IgD-negative memory B cell (primary cell): Measurements from ENCODE around the gene RBFA. TPM values are rescaled to one million over a fixed set of nuclear protein-coding genes. Genes with fewer than 3 reads are reported as not detected.
A peak's percentile ranks its signal among the peaks of the same experiment; 100 is the strongest.
"Not testable (repeated sequence)": the region's sequence is repeated elsewhere in the genome, so short reads cannot be mapped to it uniquely, and the experiment has no call there.

ENCODE experiments used
- H3K27ac Mint-ChIP-seq, 3 donors: one replicate each; pipeline ENCODE4 v1.8.0; 2020 to 2022; ENCODE audit warnings: mild to moderate bottlenecking in 3 of 3, mixed read lengths in 3 of 3, moderate library complexity in 1 of 3
- H3K27me3 Mint-ChIP-seq: one replicate; pipeline ENCODE4 v1.8.0; 2021; ENCODE audit warnings: mixed read lengths
- H3K36me3 Mint-ChIP-seq: one replicate; pipeline ENCODE4 v1.8.0; 2020; ENCODE audit warnings: mild to moderate bottlenecking, mixed read lengths
- H3K4me1 Mint-ChIP-seq, 3 donors: one replicate each; pipeline ENCODE4 v1.8.0; 2020 to 2022; ENCODE audit warnings: mixed read lengths in 3 of 3, mild to moderate bottlenecking in 1 of 3
- H3K4me3 Mint-ChIP-seq, 4 donors: one replicate each; pipeline ENCODE4 v1.8.0; 2020 to 2022; ENCODE audit warnings: mild to moderate bottlenecking in 4 of 4, mixed read lengths in 4 of 4, moderate library complexity in 3 of 4
- H3K9me3 Mint-ChIP-seq, 3 donors: one replicate each; pipeline ENCODE4 v1.8.0; 2020 to 2021; ENCODE audit warnings: mixed read lengths in 3 of 3, mild to moderate bottlenecking in 1 of 3
- polyA plus RNA-seq: library from polyadenylated mRNA; unstranded; fragments of 300-500 nt; fragmentation: Illumina TruSeq; gene quantifications from one replicate; pipeline ENCODE4 v1.2.3, GENCODE V29; 2021

RBFA gene, protein sequence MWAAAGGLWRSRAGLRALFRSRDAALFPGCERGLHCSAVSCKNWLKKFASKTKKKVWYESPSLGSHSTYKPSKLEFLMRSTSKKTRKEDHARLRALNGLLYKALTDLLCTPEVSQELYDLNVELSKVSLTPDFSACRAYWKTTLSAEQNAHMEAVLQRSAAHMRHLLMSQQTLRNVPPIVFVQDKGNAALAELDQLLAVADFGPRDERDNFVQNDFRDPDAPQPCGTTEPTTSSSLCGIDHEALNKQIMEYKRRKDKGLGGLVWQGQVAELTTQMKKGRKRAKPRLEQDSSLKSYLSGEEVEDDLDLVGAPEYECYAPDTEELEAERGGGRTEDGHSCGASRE
- 17.5 TPM for polyA plus RNA-seq

DNA sequence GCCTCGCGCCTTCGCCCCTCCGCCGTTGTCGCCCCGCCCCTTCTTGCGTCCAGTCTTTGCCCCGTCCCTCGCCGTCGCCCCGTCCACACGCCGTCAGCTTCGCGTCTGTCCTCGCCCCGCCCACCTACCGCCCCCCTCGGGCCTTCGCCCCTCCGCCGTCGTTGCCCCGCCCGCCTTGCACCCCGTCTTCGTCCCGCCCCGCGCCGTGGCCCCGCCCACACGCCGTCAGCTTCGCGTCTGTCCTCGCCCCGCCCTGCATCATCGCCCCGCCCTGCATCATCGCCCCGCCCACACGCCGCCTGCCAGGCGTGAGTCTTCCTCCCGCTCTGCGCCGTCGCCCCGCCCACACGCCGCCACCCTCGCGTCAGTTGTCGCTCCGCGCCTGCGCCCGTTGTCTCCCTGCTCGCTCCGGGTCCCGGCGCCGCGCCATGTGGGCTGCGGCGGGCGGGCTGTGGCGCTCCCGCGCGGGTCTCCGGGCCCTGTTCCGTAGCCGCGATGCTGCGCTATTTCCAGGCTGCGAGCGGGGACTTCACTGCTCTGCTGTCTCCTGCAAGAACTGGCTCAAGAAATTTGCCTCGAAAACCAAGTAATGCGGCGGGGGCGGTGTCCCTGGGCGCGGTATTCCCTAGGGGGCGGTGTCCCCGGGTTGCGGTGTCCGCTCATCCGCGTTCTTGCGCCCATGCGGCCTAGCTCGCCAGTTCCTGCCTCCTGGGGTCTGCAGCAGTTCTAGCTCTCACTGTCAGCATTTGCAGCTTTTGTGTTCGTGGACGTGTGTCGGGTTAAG, at the start of gene RBFA:
RBFA (plus strand) TSS at position 367 of the 784 bp plus-strand sequence; CDS start at position 429, 62 bp downstream.
- H3K27me3 Mint-ChIP-seq = no peaks in the 10 kb centered on the region
- peak within 1 kb of the TSS; percentile 93 to 99 (median 93) for H3K27ac Mint-ChIP-seq
- H3K4me3 Mint-ChIP-seq = peak within 1 kb of the TSS; percentile 87 to 97 (median 94)
- H3K36me3 Mint-ChIP-seq = peaks cover 6% of the 10 kb centered on the region
- H3K4me1 Mint-ChIP-seq = peaks cover 10 to 23% (median 21%) of the 10 kb centered on the region in 3 donors
- H3K9me3 Mint-ChIP-seq = peaks cover 0 to 11% (median 5%) of the 10 kb centered on the region in 3 donors

DNA sequence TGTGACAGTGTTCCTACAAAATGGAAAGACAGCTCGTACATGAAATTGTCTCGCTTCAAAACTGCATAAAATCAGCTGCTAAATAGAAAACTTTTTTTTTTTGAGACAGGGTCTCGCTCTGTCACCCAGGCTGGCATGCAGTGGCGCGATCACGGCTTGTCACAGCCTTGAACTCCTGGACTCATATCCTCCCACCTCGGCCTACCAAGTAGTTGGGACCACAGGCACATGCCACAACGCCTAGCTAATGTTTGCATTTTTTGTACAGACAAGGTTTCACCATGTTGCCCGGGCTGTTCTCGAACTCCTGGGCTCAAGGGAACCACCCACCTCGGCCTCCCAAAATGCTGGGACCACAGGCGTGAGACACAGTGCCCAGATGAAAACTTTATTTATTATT, 49.1 kb upstream of the RBFA start:
- peak overlapping the region in 2 of 4 donors; percentile 13 to 71 for H3K4me3 Mint-ChIP-seq

DNA sequence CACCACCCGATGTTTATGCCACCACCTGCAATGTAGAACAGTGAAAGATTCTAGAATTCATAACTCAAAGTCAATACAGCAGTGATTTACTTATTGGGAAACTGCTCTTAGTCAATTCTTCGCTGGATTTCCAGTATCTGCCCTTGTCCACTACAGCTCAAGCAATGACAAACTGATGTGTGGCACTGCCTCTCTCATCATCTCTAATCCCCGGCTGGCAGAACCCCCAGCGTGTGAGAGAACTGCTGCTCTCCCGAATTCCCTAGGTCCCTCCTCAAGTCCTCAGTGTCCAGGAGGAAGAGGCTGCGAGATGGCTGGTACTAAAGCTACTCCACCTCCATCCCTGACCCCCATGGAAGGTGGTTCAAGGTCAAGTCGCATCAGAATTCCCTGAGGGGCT, 47.5 kb upstream of the RBFA start:
- Mint-ChIP-seq H3K36me3 (no peaks in the 10 kb centered on the region), H3K9me3 (no peaks in the 10 kb centered on the region), H3K4me3 (peak overlapping the region; percentile 81 to 95 (median 89)), H3K4me1 (peaks cover 33 to 49% (median 33%) of the 10 kb centered on the region in 3 donors), H3K27ac (peak overlapping the region; percentile 86 to 94 (median 94)), H3K27me3 (no peaks in the 10 kb centered on the region)

More for the DNA sequence above, 49.1 kb upstream of the RBFA start:
- Mint-ChIP-seq H3K4me1 (peaks cover 38 to 52% (median 38%) of the 10 kb centered on the region in 3 donors), H3K9me3 (no peaks in the 10 kb centered on the region), H3K27me3 (no peaks in the 10 kb centered on the region), H3K36me3 (no peaks in the 10 kb centered on the region), H3K27ac (peak overlapping the region in 1 of 3 donors; percentile 38)

DNA sequence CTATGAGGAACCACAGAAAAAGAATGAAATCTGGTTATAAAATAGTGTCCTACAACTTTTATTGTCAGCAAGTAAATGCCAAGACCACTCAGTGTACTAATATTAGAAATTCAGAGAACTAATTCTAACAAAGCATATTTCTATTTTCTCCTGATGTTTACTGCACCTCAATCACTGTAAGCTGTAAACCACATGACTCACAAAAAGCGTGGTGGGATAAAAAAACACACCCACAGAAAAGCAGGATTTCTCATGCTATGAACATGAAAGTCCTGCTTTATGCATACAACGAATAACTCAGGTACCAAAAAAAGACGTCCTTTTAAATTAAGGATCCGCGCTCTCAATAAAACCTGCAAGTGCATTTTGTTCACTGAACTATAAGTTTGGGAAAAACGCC, 46.7 kb upstream of the RBFA start:
- Mint-ChIP-seq H3K4me1 (peaks cover 26 to 44% (median 28%) of the 10 kb centered on the region in 3 donors), H3K9me3 (no peaks in the 10 kb centered on the region), H3K27ac (peak overlapping the region; percentile 67 to 94 (median 94)), H3K4me3 (peak overlapping the region; percentile 81 to 95 (median 89)), H3K27me3 (no peaks in the 10 kb centered on the region), H3K36me3 (no peaks in the 10 kb centered on the region)

DNA sequence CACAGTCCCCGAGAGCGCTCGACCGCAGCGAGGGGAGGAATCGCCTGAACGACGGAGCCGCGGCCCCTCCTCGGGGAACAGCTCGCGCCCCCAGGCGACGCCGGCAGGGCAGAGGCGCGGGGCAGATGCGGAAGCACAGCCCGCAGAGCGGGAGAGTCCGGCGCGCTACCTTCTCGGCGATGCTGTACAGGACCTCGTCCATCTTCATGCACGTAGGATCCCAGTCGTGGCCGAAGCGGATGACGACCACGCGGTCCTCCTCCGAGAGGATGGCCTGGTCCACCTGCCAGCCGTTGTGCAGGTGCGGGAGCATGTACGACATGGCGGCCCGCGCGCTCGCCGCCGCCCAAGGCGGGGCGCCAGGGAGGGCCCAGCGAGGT, 46.2 kb upstream of the RBFA start:
- H3K27ac Mint-ChIP-seq = peak overlapping the region; percentile 67 to 94 (median 94)
- no peaks in the 10 kb centered on the region for H3K9me3 Mint-ChIP-seq
- no peaks in the 10 kb centered on the region for H3K36me3 Mint-ChIP-seq
- peaks cover 25 to 44% (median 28%) of the 10 kb centered on the region in 3 donors for H3K4me1 Mint-ChIP-seq
- peak overlapping the region; percentile 81 to 95 (median 89) for H3K4me3 Mint-ChIP-seq
- H3K27me3 Mint-ChIP-seq = no peaks in the 10 kb centered on the region

DNA sequence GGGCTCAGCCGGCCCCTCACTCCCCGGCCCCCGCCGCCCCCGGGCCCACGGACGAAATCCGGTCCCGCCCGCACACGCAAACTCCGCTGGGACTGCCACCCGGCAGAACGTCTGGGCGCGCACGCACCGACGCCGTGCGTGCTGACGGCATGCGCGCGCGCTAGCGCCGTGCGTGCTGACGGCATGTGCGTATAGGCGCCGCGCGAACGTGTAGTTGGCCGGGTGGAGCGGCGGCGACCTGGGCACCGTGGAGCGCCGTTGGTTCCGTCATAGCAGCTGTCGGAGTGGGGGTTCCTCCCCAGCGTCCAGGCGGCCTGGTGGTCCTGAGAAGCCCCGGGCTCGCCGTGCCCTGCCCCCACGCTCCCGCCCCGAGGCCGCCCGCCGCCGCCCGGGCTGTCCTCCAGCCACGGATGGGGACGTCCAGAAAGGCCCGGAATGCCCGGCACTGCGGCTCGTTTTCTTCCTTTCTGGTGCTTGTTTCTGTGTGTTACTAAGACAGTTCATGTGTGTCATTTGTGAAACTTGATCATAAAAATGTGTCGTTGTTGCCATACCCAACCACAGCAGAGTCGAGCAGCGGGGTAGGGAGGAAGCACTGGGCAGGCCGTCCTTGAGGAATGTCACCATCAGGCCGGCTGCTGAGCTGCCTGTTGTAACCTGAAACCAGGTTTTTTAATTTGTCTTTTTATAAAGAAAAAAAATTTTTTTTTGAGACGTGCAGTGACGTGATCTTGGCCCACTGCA, 45.6 kb upstream of the RBFA start, which contains the start of gene TXNL4A:
TXNL4A (minus strand) TSS at position 113 of the 744 bp plus-strand sequence. CDS start 171 bp downstream, outside the sequence.
- H3K4me1 Mint-ChIP-seq = peaks cover 25 to 38% (median 25%) of the 10 kb centered on the region in 3 donors
- no peaks in the 10 kb centered on the region for H3K27me3 Mint-ChIP-seq
- H3K9me3 Mint-ChIP-seq = no peaks in the 10 kb centered on the region
- peaks cover 1% of the 10 kb centered on the region for H3K36me3 Mint-ChIP-seq
- H3K27ac Mint-ChIP-seq = peak within 1 kb of the TSS; percentile 93 to 94 (median 94)
- peak within 1 kb of the TSS; percentile 81 to 95 (median 92) for H3K4me3 Mint-ChIP-seq

DNA sequence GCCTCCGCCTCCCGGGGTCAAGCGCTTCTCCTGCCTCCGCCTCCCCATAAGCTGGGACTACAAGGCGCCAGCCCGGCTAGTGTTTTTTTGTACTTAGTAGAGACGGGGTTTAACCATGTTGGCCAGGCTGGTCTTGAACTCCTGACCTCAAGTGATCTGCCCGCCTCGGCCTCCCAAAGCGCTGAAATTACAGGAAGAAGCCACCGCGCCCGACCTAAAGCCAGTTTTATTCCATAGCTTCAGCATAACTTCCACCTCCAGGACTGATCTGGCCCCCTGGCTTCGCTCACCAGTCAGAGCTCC, 45.1 kb upstream of the RBFA start:
- Mint-ChIP-seq H3K36me3 (peaks cover 1% of the 10 kb centered on the region), H3K4me3 (peak overlapping the region; percentile 81 to 95 (median 92)), H3K27me3 (no peaks in the 10 kb centered on the region), H3K9me3 (no peaks in the 10 kb centered on the region), H3K4me1 (peaks cover 20 to 33% (median 23%) of the 10 kb centered on the region in 3 donors), H3K27ac (peak overlapping the region; percentile 93 to 94 (median 94))

DNA sequence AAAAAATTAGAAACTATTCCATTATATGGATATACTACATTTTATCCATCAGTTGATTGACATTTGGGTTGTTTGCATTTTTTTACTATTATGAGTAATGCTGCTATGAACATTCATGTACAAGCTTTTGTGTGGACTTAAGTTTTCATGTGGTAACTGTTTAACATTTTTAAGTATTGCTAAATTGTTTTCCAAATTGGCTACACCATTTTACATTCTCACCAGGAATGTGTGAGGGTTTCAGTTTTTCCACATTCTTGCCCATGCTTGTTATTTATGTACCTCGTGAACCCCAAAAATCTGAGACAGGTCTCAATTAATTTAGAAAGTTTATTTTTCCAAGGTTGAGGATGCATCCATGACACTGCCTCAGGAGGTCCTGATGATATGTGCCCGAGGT, 42.7 kb upstream of the RBFA start:
- peaks cover 0 to 4% (median 0%) of the 10 kb centered on the region in 3 donors for H3K9me3 Mint-ChIP-seq
- H3K4me3 Mint-ChIP-seq = peak overlapping the region in 1 of 4 donors; percentile 78
- peaks cover 1% of the 10 kb centered on the region for H3K36me3 Mint-ChIP-seq
- H3K27ac Mint-ChIP-seq = no peak overlapping the region
- peaks cover 2% of the 10 kb centered on the region for H3K27me3 Mint-ChIP-seq
- H3K4me1 Mint-ChIP-seq = peaks cover 13 to 24% (median 13%) of the 10 kb centered on the region in 3 donors

DNA sequence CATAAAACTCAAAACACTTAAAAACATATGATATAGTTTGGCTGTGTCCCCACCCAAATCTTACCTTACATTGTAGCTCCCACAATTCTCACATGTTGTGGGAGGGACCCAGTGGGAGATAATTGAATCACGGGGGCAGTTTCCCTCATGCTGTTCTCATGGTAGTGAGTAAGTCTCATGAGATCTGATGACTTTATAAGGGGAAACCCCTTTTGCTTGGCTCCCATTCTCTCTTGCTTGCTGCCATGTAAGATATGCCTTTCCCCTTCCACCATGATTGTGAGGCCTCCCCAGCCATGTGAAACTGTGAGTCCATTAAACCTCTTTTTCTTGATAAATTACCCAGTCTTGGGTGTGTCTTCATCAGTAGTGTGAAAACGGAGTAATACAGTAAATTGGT, 34.5 kb upstream of the RBFA start:
- not testable (repeated sequence) for H3K4me3 Mint-ChIP-seq, H3K4me1 Mint-ChIP-seq, H3K36me3 Mint-ChIP-seq, H3K27me3 Mint-ChIP-seq
- Mint-ChIP-seq H3K9me3 (peaks cover 6 to 13% (median 13%) of the 10 kb centered on the region in 3 donors), H3K27ac (peak overlapping the region in 1 of 3 donors; percentile 78)

DNA sequence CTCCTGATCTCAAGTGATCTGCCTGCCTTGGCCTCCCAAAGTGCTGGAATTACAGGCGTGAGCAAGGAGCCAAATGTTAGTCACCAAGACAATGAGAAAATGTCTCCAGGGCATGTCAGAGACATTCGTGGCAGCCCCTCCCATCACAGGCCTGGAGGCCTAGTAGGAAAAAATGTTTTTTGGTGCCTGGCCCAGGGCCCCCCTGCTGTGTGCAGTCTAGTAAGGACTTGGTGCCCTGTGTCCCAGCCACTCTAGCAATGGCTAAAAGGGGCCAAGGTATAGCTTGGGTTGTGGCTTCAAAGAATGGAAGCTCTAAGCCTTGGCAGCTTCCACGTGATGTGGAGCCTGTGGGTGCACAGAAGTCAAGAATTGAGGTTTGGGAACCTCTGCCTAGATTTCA, 33.4 kb upstream of the RBFA start:
- H3K9me3 Mint-ChIP-seq = peaks cover 6 to 13% (median 13%) of the 10 kb centered on the region in 3 donors
- no peaks in the 10 kb centered on the region for H3K36me3 Mint-ChIP-seq
- H3K4me1 Mint-ChIP-seq = peaks cover 5 to 8% (median 6%) of the 10 kb centered on the region in 3 donors
- H3K27me3 Mint-ChIP-seq = peaks cover 5% of the 10 kb centered on the region
- no peak overlapping the region for H3K27ac Mint-ChIP-seq
- H3K4me3 Mint-ChIP-seq = no peak overlapping the region

DNA sequence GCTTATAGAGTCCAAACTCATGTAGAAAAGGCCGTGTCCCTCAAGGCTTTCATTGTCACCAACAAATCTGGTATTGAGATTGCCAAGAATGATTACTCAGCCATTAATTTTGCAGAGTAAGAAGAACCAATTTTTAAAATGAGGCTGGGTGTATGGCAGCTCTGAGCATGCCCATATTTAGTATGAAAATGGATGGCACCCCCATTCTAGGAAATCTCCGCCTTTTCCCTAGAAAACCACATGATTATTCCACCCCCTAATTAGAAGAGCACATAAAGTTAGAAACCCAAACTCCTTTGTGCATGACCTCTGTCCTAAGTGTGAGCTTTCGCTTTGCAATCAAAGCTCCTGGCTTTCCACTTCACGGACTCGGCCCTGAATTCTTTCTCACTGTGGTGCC, 31.8 kb upstream of the RBFA start:
- H3K9me3 Mint-ChIP-seq = peaks cover 9 to 13% (median 11%) of the 10 kb centered on the region in 3 donors
- peaks cover 2% of the 10 kb centered on the region for H3K27me3 Mint-ChIP-seq
- no peaks in the 10 kb centered on the region for H3K36me3 Mint-ChIP-seq
- H3K4me3 Mint-ChIP-seq = no peak overlapping the region
- peaks cover 5 to 11% (median 6%) of the 10 kb centered on the region in 3 donors for H3K4me1 Mint-ChIP-seq
- no peak overlapping the region for H3K27ac Mint-ChIP-seq

DNA sequence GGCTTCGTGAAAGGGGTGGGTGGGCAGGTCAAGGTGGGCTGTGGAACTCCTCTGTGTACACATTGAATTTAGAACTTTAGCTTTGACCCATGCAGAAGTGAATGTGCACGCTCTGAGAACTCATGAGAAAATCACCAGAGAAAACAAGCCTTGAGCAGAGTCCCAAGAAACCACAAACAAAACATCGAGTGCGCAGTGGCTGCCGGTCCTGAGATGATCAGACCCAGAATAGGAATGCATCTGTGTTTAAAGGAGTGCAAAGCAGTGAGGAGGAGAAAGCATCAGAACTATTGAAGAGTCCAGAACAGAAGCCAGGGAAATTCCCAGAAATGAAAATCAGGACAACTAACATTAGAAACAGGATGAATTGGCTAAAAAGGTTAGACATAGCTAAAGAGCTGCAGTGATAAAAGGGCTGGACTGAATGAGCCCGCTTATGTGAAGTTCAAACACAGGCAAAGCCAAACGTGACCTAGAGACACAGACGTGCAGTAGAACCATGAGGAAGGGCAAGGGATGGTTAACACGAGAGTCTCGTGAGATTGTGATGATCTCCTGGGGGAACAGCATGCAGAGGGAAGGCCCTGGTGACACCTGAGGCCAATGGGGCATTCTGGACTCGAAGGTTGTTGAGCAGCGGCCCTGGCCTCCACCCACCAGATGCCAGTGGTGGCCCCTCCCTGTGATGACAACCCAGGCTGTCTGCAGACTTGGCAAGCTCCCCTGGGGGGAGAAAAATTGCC, 29.5 kb upstream of the RBFA start:
- H3K27me3 Mint-ChIP-seq = peaks cover 2% of the 10 kb centered on the region
- H3K4me3 Mint-ChIP-seq = peak overlapping the region in 2 of 4 donors; percentile 2 to 30
- peaks cover 5% of the 10 kb centered on the region for H3K36me3 Mint-ChIP-seq
- peaks cover 8 to 24% (median 14%) of the 10 kb centered on the region in 3 donors for H3K9me3 Mint-ChIP-seq
- H3K27ac Mint-ChIP-seq = peak overlapping the region in 2 of 3 donors; percentile 16 to 18
- H3K4me1 Mint-ChIP-seq = peaks cover 5 to 11% (median 6%) of the 10 kb centered on the region in 3 donors

DNA sequence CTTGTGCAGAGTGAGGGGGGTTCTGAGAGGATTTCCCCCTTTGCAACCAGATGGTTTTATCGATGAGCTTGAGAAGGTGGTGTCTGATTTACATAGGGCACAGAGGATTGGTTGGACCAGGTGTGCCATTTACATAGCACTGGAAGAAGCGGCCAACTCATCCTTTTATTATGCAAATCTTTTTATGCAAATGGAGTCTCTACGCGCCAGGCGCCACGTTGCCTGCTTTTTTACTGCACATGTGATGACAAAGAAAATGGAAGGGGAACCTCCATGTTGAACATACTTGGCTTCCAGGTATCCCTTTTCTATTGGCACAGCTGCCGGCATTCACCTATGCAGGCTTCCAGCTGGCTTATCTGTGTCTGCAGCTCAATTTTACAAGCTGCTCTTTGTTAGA, 27.5 kb upstream of the RBFA start:
- Mint-ChIP-seq H3K36me3 (peaks cover 6% of the 10 kb centered on the region), H3K4me3 (peak overlapping the region in 1 of 4 donors; percentile 71), H3K4me1 (peaks cover 5 to 11% (median 6%) of the 10 kb centered on the region in 3 donors), H3K27me3 (no peaks in the 10 kb centered on the region), H3K27ac (peak overlapping the region in 1 of 3 donors; percentile 43), H3K9me3 (peaks cover 3 to 21% (median 11%) of the 10 kb centered on the region in 3 donors)
